HFF-Myc (cell line): ENCODE results near the gene GRM3.

Experiments
- DNase-seq: peaks from one replicate; pipeline ENCODE4 v3.0.0-alpha.2; 2011; ENCODE audit warnings: low read depth; ENCODE audit errors: extremely low read depth
- H3K4me3 ChIP-seq: replicated peaks from 2 replicates; pipeline ENCODE4 v1.5.1; 2011; ENCODE audit warnings: low read depth, mild to moderate bottlenecking, control low read depth, low read length
- TF ChIP-seq, protein P1 (sequence below): IDR thresholded peaks from 2 replicates; pipeline ENCODE4 v1.5.1; 2012; ENCODE audit warnings: mild to moderate bottlenecking, low read depth, low read length, control low read depth; ENCODE audit errors: missing control alignments

The GRM3 gene

DNA sequence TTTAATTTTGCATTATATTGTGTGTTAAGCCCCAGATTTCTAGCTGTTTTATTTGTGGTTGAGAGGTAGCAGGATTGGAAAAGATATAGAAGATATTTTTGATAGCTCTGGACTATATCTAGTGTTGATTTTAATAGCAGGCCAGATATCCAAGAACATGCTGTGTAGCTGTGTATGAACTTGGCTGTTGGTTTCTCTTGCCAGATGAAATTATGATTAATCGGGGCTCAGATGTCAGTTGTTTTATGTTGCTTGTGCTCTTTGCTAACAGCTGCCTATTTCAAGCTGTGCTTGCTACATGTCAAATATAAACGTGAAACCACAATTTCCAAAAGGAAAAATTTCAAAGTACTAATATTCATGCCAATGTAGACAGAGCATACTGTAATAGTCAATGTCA lies 141.1 kb downstream of the GRM3 start:
- TF ChIP-seq, protein P1, sequence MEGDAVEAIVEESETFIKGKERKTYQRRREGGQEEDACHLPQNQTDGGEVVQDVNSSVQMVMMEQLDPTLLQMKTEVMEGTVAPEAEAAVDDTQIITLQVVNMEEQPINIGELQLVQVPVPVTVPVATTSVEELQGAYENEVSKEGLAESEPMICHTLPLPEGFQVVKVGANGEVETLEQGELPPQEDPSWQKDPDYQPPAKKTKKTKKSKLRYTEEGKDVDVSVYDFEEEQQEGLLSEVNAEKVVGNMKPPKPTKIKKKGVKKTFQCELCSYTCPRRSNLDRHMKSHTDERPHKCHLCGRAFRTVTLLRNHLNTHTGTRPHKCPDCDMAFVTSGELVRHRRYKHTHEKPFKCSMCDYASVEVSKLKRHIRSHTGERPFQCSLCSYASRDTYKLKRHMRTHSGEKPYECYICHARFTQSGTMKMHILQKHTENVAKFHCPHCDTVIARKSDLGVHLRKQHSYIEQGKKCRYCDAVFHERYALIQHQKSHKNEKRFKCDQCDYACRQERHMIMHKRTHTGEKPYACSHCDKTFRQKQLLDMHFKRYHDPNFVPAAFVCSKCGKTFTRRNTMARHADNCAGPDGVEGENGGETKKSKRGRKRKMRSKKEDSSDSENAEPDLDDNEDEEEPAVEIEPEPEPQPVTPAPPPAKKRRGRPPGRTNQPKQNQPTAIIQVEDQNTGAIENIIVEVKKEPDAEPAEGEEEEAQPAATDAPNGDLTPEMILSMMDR, result no peak
- H3K4me3 ChIP-seq, result no peak overlapping the region
- no peak for DNase-seq

DNA sequence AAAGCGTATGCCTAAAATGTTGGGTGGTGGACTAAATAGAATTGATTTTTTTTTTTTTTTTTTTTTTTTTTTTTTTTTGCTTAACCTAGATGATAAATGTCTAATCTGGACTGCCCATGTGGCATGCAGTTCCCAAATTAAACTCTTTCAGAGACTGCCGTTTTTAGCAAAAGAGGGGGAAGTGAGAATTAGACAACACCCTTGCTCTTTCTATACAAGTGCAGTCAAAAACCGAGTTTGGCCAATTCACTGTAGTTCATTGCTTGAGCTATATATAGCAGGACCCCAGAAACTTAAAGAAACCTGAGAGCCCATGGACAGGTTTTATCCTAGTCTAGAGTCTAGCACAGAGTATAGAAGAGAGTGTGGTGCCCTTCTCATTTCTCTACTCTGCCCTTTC lies 141.9 kb downstream of the GRM3 start:
- DNase-seq, result no peak
- no peak overlapping the region for H3K4me3 ChIP-seq
- TF ChIP-seq, protein P1, result no peak

DNA sequence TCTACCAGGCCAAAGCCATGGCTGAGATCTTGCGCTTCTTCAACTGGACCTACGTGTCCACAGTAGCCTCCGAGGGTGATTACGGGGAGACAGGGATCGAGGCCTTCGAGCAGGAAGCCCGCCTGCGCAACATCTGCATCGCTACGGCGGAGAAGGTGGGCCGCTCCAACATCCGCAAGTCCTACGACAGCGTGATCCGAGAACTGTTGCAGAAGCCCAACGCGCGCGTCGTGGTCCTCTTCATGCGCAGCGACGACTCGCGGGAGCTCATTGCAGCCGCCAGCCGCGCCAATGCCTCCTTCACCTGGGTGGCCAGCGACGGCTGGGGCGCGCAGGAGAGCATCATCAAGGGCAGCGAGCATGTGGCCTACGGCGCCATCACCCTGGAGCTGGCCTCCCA lies 142.7 kb downstream of the GRM3 start:
- TF ChIP-seq, protein P1, result no peak
- H3K4me3 ChIP-seq, result no peak overlapping the region
- DNase-seq, result no peak

DNA sequence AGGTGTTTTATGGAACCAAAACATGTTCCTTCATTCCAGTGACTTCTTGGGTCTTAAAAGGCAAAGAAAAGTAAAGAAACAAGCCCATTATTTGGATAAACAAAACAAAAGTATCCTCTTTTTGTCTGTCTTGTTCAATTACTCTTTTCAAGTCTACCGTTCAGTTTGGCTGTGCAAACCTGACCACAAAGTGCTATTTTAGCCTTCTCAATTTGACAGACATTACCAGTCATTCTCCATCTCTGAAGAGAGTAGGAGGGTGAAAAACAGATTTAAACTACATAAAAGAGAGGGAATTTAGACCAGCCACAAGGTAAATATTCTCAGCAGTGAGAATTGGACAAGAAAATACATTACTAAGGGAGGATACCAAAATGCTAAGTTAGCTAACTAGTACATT lies 145.2 kb downstream of the GRM3 start:
- TF ChIP-seq, protein P1, result no peak
- no peak overlapping the region for H3K4me3 ChIP-seq
- DNase-seq, result no peak

DNA sequence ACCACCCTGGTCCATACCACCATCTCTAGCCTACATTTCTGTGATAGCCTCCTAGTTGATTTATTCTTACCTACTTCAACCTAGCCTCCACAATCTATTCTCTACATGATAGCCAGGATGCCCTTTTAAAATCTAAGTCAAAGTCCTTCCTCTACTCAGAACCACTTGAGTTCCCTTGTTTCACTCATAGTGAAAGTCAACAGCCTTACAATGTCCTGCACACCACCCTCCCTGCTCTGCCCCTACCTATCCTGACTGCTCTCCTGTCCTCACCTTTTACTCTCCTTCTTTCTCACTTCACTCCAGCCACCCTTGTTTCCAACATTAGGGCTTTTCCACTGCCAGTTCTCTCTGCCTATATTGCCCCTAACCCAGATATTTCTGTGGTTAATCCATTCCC lies 146.7 kb downstream of the GRM3 start:
- DNase-seq, result no peak
- TF ChIP-seq, protein P1, result no peak

DNA sequence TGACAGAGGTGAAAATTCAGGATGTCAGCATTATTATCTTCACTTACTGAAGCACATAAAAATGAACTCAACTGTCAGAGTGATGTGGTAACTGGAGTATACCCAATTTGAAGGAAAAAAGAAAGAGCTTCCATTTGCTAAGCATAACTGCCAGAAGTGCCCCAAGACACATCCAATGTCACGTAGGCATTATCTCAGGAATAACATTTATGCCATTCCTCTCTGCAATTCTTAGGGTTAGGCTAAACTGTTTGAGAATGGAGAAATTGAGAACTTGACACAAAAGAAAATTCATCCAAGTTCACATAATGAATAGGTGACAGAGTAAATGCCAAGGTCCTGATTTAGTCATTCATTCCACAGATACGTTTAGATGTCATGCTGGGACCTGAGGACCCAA lies 148.6 kb downstream of the GRM3 start:
- no peak for DNase-seq
- TF ChIP-seq, protein P1, result no peak

More for the DNA sequence above, 146.7 kb downstream of the GRM3 start:
- no peak overlapping the region for H3K4me3 ChIP-seq

DNA sequence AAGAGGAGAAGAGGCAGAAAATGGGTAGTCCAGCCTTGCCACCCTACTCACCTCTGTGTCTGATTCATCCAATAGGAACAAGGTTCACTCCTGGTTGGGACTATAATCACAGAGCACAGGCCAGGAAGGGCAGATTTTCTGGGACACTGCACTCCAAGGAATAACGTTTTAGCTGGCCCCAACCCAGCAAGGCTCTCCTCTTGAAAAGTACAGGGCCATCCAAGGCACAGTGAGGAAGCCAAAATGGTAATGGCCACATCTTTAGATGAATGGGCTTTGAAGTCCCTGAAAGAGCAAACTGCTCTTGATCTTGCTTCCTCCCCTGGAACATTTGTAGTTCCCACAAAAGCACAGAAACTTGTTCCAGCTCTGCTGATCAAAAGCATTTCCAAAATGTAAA lies 149.4 kb downstream of the GRM3 start:
- TF ChIP-seq, protein P1, result no peak
- H3K4me3 ChIP-seq, result no peak overlapping the region
- DNase-seq, result no peak

More for the DNA sequence above, 148.6 kb downstream of the GRM3 start:
- H3K4me3 ChIP-seq, result no peak overlapping the region
